ENCODE measurements around the gene RTKN. TPM values are rescaled to one million over a fixed set of nuclear protein-coding genes. Genes with fewer than 3 reads are reported as not detected.

The RTKN gene
- total RNA-seq, 1 experiment from 2014 or later: 94.0 TPM

DNA sequence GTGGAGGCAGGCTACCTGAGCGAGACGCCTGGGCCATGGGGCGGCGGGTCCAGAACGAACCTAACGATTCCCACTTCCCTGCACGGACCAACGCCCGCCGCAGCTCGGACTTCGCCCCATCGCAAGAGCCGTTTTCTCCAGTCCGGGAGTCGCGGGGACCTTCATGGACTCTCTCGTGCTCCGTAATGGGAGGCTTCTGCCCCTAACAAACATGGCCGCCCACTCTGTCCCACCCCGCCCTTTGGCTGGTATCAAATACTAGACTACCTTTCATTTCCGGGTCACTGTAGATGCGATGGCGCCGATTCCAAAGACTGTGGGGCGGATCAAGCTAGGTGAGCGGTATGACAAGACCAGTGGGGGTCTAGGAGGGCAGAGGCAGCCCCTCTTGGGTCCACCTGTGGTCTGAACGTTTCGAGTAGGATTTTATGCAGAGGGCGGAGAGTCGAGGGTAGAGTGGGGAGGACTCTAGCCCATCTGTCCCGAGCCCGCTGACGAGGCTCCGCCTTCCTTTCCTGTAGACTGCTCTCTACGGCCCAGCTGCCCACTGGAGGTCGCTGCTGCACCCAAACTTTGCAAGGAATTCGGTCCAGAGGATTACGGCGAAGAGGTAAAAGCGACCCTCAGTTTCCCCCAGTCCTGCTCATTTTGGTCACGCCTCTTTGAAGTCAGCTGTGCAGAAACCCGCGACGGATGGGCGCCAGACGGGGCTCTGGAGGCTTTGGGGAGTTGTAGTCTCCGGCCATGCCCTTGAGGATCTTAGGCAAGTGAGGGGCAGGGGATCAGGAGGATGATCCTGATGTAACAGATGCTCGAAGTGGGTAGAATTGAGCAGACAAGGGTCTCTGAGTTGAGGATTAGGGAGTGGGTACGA is 41.3 kb upstream of the RTKN start, which contains the start of the genes CCDC142 and TTC31 (continued):
- TF ChIP-seq, protein P1, sequence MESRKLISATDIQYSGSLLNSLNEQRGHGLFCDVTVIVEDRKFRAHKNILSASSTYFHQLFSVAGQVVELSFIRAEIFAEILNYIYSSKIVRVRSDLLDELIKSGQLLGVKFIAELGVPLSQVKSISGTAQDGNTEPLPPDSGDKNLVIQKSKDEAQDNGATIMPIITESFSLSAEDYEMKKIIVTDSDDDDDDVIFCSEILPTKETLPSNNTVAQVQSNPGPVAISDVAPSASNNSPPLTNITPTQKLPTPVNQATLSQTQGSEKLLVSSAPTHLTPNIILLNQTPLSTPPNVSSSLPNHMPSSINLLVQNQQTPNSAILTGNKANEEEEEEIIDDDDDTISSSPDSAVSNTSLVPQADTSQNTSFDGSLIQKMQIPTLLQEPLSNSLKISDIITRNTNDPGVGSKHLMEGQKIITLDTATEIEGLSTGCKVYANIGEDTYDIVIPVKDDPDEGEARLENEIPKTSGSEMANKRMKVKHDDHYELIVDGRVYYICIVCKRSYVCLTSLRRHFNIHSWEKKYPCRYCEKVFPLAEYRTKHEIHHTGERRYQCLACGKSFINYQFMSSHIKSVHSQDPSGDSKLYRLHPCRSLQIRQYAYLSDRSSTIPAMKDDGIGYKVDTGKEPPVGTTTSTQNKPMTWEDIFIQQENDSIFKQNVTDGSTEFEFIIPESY (IDR thresholded peaks at IDR 0.05; ENCODE audit: extremely low read depth, insufficient replicate concordance, low read length): peak; percentile 86
- TF ChIP-seq, protein P2, sequence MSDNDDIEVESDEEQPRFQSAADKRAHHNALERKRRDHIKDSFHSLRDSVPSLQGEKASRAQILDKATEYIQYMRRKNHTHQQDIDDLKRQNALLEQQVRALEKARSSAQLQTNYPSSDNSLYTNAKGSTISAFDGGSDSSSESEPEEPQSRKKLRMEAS (IDR thresholded peaks at IDR 0.05): peak; percentile 75
- no peak for TF ChIP-seq FOSL1 (IDR thresholded peaks at IDR 0.05; ENCODE audit: low read depth)
- no peak for TF ChIP-seq EZH2 (IDR thresholded peaks at IDR 0.05)
- peak; percentile 86 for TF ChIP-seq SP1 (IDR thresholded peaks at IDR 0.05; ENCODE audit: low read depth)
- no peak for TF ChIP-seq CEBPB (IDR thresholded peaks at IDR 0.05; ENCODE audit: low read depth)
- TF ChIP-seq, protein P3, sequence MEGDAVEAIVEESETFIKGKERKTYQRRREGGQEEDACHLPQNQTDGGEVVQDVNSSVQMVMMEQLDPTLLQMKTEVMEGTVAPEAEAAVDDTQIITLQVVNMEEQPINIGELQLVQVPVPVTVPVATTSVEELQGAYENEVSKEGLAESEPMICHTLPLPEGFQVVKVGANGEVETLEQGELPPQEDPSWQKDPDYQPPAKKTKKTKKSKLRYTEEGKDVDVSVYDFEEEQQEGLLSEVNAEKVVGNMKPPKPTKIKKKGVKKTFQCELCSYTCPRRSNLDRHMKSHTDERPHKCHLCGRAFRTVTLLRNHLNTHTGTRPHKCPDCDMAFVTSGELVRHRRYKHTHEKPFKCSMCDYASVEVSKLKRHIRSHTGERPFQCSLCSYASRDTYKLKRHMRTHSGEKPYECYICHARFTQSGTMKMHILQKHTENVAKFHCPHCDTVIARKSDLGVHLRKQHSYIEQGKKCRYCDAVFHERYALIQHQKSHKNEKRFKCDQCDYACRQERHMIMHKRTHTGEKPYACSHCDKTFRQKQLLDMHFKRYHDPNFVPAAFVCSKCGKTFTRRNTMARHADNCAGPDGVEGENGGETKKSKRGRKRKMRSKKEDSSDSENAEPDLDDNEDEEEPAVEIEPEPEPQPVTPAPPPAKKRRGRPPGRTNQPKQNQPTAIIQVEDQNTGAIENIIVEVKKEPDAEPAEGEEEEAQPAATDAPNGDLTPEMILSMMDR (IDR thresholded peaks at IDR 0.05 in 2 of 3, conservative IDR thresholded peaks at IDR 0.05 in 1 of 3; ENCODE audit: borderline replicate concordance in 1 of 3, insufficient read depth in 1 of 3, low read depth in 2 of 3, low read length in 2 of 3): peak; percentile 86 to 91 (median 91)
- peak; percentile 58 for TF ChIP-seq POLR2A (IDR thresholded peaks at IDR 0.05; ENCODE audit: borderline replicate concordance, extremely low read depth, insufficient read depth, insufficient read length)
- no peak for TF ChIP-seq ZNF274 (IDR thresholded peaks at IDR 0.05; ENCODE audit: low read depth, low read length)
- TF ChIP-seq, protein P4, sequence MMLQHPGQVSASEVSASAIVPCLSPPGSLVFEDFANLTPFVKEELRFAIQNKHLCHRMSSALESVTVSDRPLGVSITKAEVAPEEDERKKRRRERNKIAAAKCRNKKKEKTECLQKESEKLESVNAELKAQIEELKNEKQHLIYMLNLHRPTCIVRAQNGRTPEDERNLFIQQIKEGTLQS (IDR thresholded peaks at IDR 0.05): no peak
- peak; percentile 51 for TF ChIP-seq TCF7L2 (IDR thresholded peaks at IDR 0.05; ENCODE audit: borderline replicate concordance, extremely low read depth, insufficient read depth, insufficient read length)
- peak; percentile 82; the same call in 1 of the 2 replicates for TF ChIP-seq SIN3A (IDR thresholded peaks at IDR 0.05; ENCODE audit: low read depth)
- no peak for TF ChIP-seq SRF (IDR thresholded peaks at IDR 0.05; ENCODE audit: low read depth)
